Upper lobe of right lung (tissue), 1 donor: ENCODE data around the gene RIOK3. TPM values are rescaled to one million over a fixed set of nuclear protein-coding genes. Genes with fewer than 3 reads are reported as not detected.

ENCODE experiments used
- ATAC-seq: fragments of 200-7000 bp; cut with Tn5 transposase; one replicate; pipeline ENCODE4 v1.9.1; 2020; ENCODE audit warnings: mild to moderate bottlenecking, moderate library complexity
- DNase-seq: peaks from one replicate; pipeline ENCODE4 v3.0.0-alpha.2; 2020
- H3K27ac ChIP-seq: fragments of 200-600 bp; one replicate; pipeline ENCODE4 v1.8.0; 2022
- H3K27me3 ChIP-seq: fragments of 200-600 bp; one replicate; pipeline ENCODE4 v1.8.0; 2022; ENCODE audit warnings: mild to moderate bottlenecking
- H3K36me3 ChIP-seq: fragments of 200-600 bp; one replicate; pipeline ENCODE4 v1.8.0; 2022
- H3K4me1 ChIP-seq: fragments of 200-600 bp; one replicate; pipeline ENCODE4 v1.8.0; 2022
- H3K4me3 ChIP-seq: fragments of 200-600 bp; one replicate; pipeline ENCODE4 v1.8.0; 2022; ENCODE audit warnings: mild to moderate bottlenecking
- H3K9me3 ChIP-seq: fragments of 200-600 bp; one replicate; pipeline ENCODE4 v1.8.0; 2022
- CTCF ChIP-seq: fragments of 200-600 bp; IDR thresholded peaks from one replicate; pipeline ENCODE4 v1.8.0; 2022; ENCODE audit warnings: antibody characterized with exemption
- intact Hi-C: fragments of 100-400 bp; cut with DNase I; formaldehyde crosslinking; loops from one replicate; pipeline ENCODE4 v1.11.0; 2022
- total RNA-seq: library from RNA; stranded (reverse); fragmentation: NEBNext Ultra II Directional; extraction: Animal tissue kit (Norgen Biotek cat#: 25700); gene quantifications from one replicate; pipeline ENCODE4 v1.2.1, GENCODE V29; 2021
- donor health status: DM: no; HTN: yes; CAD: no; lungs with severe emphysema.

The RIOK3 gene
- total RNA-seq, 1 donor from 2014 or later = 63.7 TPM

DNA sequence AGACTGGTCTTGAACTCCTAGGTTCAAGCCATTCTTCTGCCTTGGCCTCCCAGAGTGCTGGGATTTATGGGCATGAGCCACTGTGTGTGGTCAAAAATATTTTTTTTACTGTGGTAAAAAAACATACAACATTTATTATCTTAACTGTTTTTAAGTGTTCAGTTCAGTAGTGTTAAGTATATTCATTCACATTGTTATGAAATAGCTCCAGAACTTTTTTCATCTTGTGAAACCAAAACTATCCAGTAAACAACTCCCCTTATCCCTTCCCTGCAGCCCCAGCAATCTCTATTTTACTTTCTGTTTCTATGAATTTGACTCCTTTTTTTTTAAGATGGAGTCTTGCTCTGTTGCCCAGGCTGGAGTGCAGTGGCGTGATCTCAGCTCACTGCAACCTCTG is 59.6 kb downstream of the RIOK3 start:
- no peak for TF ChIP-seq CTCF
- Histone ChIP-seq H3K27me3 (no peaks in the 10 kb centered on the region), H3K27ac (no peak overlapping the region), H3K4me3 (no peak overlapping the region), H3K36me3 (peaks cover 86% of the 10 kb centered on the region), H3K4me1 (peaks cover 7% of the 10 kb centered on the region), H3K9me3 (no peaks in the 10 kb centered on the region)
- ATAC-seq = no peak
- no peak for DNase-seq
- intact Hi-C loops = no loop called here

DNA sequence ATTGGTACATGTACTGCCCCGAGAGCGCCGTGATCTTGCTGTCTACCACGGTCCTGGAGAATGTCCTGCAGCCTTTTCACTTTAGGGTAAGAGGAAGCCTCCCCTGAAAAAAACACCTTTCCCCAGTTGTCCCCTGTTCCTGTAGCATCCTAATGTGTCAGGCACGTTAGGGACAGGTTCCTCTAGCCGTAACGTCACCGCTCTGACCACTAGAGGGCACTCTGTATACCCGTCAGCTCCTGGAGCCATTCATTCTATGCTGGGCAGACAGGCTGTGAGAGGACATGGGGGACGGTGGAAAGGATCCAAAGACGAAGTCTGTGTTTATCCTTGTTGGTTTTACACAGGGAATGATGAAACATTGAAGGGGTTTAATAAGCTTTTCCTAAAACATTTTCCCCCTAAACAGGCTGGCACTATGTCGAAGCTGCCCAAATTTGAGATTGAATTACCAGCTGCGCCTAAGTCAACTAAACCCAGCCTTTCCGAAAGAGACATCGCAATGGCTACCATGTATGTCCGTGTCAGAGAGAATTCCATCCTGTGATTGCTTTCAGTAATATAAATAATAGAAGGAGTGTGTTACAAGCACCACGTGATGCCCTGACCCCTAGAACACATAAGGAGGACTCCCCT is 62.9 kb downstream of the RIOK3 start:
- peaks cover 86% of the 10 kb centered on the region for H3K36me3 ChIP-seq
- no peaks in the 10 kb centered on the region for H3K27me3 ChIP-seq
- TF ChIP-seq CTCF = peak; percentile 89
- peak; percentile 98 for ATAC-seq
- intact Hi-C loops = no loop called here
- H3K4me3 ChIP-seq = no peak overlapping the region
- H3K4me1 ChIP-seq = peaks cover 7% of the 10 kb centered on the region
- no peaks in the 10 kb centered on the region for H3K9me3 ChIP-seq
- DNase-seq = peak; percentile 75
- H3K27ac ChIP-seq = no peak overlapping the region

- H3K4me3 ChIP-seq = no peak overlapping the region
- H3K36me3 ChIP-seq = peaks cover 97% of the 10 kb centered on the region
- intact Hi-C loops = loop anchor here (5.0 kb wide), 1 partner anchor 63 kb away; no protein-coding TSS in a partner anchor
- H3K4me1 ChIP-seq = peaks cover 11% of the 10 kb centered on the region
- TF ChIP-seq CTCF = no peak
- H3K9me3 ChIP-seq = no peaks in the 10 kb centered on the region
- DNase-seq = no peak
- H3K27me3 ChIP-seq = no peaks in the 10 kb centered on the region
- H3K27ac ChIP-seq = no peak overlapping the region
- ATAC-seq = no peak
Measured at GRCh38 chr18:23519734-23520133, 66.6 kb downstream of the RIOK3 start.

- DNase-seq (no peak), ATAC-seq (no peak)
- intact Hi-C loops = loop anchor here (5.0 kb wide), 1 partner anchor 61 kb away; no protein-coding TSS in a partner anchor
- peaks cover 99% of the 10 kb centered on the region for H3K36me3 ChIP-seq
- peaks cover 11% of the 10 kb centered on the region for H3K4me1 ChIP-seq
- peak overlapping the region; percentile 17 for H3K27ac ChIP-seq
- H3K9me3 ChIP-seq = no peaks in the 10 kb centered on the region
- H3K27me3 ChIP-seq = no peaks in the 10 kb centered on the region
- TF ChIP-seq CTCF = no peak
- no peak overlapping the region for H3K4me3 ChIP-seq
Measured at GRCh38 chr18:23521271-23521670, 68.2 kb downstream of the RIOK3 start.

GRCh38 chr18:23521907-23522306 is 68.8 kb downstream of the RIOK3 start:
- H3K4me1 ChIP-seq = peaks cover 11% of the 10 kb centered on the region
- no peaks in the 10 kb centered on the region for H3K27me3 ChIP-seq
- ATAC-seq (no peak), DNase-seq (no peak)
- H3K9me3 ChIP-seq = no peaks in the 10 kb centered on the region
- H3K36me3 ChIP-seq = peaks cover 99% of the 10 kb centered on the region
- intact Hi-C loops = loop anchor here (5.0 kb wide), 1 partner anchor 60 kb away; no protein-coding TSS in a partner anchor
- no peak for TF ChIP-seq CTCF
- peak overlapping the region; percentile 17 for H3K27ac ChIP-seq
- H3K4me3 ChIP-seq = no peak overlapping the region
